Thyroid gland (tissue), 4 donors: ENCODE measurements around the gene PRSS21. TPM values are rescaled to one million over a fixed set of nuclear protein-coding genes. Genes with fewer than 3 reads are reported as not detected.

Experiments
- DNase-seq, 2 donors: peaks; one replicate each; pipeline ENCODE4 v3.0.0-alpha.2; 2019
- H3K27ac ChIP-seq, 3 donors: fragments of 200-600 bp; sonication (generic); 1 replicate in 2 of 3; 2 replicates in 1 of 3; pipeline ENCODE4 v1.5.1; 2016 to 2019; ENCODE audit warnings: mild to moderate bottlenecking in 1 of 3, moderate library complexity in 1 of 3
- H3K27me3 ChIP-seq: fragments of 200-600 bp; sonication (generic); one replicate; pipeline ENCODE4 v1.5.1; 2019
- H3K36me3 ChIP-seq, 2 donors: fragments of 200-600 bp; sonication (generic); one replicate each; pipeline ENCODE4 v1.5.1; 2016 to 2019
- H3K4me1 ChIP-seq, 2 donors: fragments of 200-600 bp; sonication (generic); one replicate each; pipeline ENCODE4 v1.5.1; 2017 to 2019
- H3K4me3 ChIP-seq, 3 donors: fragments of 200-600 bp; sonication (generic); replicated peaks in 1 of 3; 1 replicate in 2 of 3; 2 replicates in 1 of 3; pipeline ENCODE4 v1.5.1; 2016; ENCODE audit warnings: mild to moderate bottlenecking in 1 of 3
- H3K9me3 ChIP-seq: fragments of 200-600 bp; sonication (generic); one replicate; pipeline ENCODE4 v1.5.1; 2017
- POLR2A ChIP-seq, 2 donors: fragments of 450-650 bp; IDR thresholded peaks; one replicate each; pipeline ENCODE4 v1.6.1; 2017; ENCODE audit warnings: antibody characterized with exemption in 2 of 2, mild to moderate bottlenecking in 2 of 2, moderate library complexity in 1 of 2
- WGBS, 2 donors: methylation state at CpG; one replicate each; pipeline ENCODE4 v1.1.5; 2017; 5-methylcytosine and 5-hydroxymethylcytosine counted together
- intact Hi-C: fragments of 100-400 bp; cut with DNase I; formaldehyde crosslinking; loops from one replicate; pipeline ENCODE4 v1.15.1; 2023
- total RNA-seq, 4 donors: library from RNA; depleted of rRNA; stranded (reverse); fragments of >200 nt; gene quantifications; one replicate each; pipeline ENCODE4 v1.2.3, GENCODE V29; 2016
- TF ChIP-seq, protein P1 (sequence below), 6 experiments: fragments of 200-600 bp in 3 of 6; fragments of 450-650 bp in 3 of 6; sonication (generic) in 3 of 6; IDR thresholded peaks; one replicate each; pipeline ENCODE4 v1.5.1; 2016 to 2019; ENCODE audit warnings: antibody characterized with exemption in 6 of 6, mild to moderate bottlenecking in 2 of 6, inconsistent platforms in 1 of 6, moderate library complexity in 1 of 6

The PRSS21 gene
- total RNA-seq, 4 donors from 2014 or later = 0.56 TPM; not detected in 3

DNA sequence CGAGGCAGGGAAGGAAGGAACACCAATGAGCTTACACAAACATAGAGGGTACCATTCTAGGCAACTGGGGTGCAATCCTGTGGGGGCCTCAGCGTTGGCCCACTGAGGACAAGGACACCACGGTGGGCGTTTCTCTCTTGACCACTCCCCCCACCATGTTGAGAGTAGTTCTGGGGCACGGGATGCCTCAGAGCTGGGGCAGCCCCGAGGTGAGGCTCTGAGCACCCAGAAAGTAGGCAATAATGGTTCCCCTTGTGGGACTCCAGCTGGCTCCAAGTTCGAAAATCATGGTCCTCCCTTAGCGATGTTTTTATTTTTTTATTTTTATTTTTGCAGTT lies 5.1 kb downstream of the PRSS21 start:
- no peak overlapping the region for H3K27ac ChIP-seq
- WGBS, 2 donors = 66 to 68% methylated on average over 8 of the region's 8 CpGs
- H3K27me3 ChIP-seq = no peaks in the 10 kb centered on the region
- no peaks in the 10 kb centered on the region for H3K9me3 ChIP-seq
- intact Hi-C loops = no loop called here
- TF ChIP-seq, protein P1, sequence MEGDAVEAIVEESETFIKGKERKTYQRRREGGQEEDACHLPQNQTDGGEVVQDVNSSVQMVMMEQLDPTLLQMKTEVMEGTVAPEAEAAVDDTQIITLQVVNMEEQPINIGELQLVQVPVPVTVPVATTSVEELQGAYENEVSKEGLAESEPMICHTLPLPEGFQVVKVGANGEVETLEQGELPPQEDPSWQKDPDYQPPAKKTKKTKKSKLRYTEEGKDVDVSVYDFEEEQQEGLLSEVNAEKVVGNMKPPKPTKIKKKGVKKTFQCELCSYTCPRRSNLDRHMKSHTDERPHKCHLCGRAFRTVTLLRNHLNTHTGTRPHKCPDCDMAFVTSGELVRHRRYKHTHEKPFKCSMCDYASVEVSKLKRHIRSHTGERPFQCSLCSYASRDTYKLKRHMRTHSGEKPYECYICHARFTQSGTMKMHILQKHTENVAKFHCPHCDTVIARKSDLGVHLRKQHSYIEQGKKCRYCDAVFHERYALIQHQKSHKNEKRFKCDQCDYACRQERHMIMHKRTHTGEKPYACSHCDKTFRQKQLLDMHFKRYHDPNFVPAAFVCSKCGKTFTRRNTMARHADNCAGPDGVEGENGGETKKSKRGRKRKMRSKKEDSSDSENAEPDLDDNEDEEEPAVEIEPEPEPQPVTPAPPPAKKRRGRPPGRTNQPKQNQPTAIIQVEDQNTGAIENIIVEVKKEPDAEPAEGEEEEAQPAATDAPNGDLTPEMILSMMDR (IDR thresholded peaks at IDR 0.05) = no peak
- no peak for TF ChIP-seq POLR2A (IDR thresholded peaks at IDR 0.05)
- H3K4me1 ChIP-seq = no peaks in the 10 kb centered on the region
- H3K4me3 ChIP-seq = no peak overlapping the region
- DNase-seq = no peak
- no peaks in the 10 kb centered on the region for H3K36me3 ChIP-seq

DNA sequence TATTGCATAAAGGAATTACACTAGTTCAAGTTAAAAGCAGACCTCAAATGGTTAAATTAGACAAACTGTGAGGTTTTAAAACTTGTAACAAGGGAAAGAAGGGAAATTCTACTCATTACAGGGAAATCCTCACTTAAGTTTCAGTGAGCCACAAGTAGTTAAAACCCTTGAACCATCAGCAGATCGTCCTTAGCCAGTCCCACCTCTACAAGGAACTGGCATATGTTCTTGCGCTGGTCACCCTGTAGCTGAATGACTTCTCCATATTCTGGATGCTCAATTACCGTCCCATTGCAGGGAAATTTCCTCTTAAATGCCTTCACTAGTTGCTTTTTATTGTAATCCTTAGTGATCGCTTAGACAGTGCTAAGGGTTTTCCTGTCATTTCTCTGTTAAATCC lies 5.5 kb downstream of the PRSS21 start:
- H3K27ac ChIP-seq = no peak overlapping the region
- TF ChIP-seq, protein P1 (IDR thresholded peaks at IDR 0.05) = no peak
- TF ChIP-seq POLR2A (IDR thresholded peaks at IDR 0.05) = no peak
- no peak for DNase-seq
- H3K4me1 ChIP-seq = no peaks in the 10 kb centered on the region
- no peaks in the 10 kb centered on the region for H3K27me3 ChIP-seq
- H3K36me3 ChIP-seq = no peaks in the 10 kb centered on the region
- intact Hi-C loops = no loop called here
- H3K9me3 ChIP-seq = no peaks in the 10 kb centered on the region
- no peak overlapping the region for H3K4me3 ChIP-seq
- WGBS, 2 donors = 41 to 44% methylated on average over 4 of the region's 4 CpGs

DNA sequence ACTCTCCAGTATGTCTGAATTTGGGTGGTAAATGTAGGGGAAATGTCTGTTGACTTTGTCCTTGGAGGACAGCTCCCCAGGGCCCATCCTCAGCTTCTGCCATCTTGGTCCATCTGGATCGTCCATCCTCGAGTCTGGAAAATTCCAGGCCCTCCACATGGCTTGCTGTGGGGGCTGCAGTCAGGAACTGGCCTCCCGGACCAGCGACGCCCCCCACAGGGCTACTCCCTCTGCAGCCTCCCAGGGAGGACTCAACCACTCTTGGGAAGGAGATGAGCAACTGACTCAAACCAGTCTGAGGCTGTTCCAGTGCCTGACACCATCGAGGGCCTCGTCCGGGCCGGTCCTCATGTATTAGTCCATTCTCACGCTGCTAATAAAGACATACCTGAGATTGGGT lies 7.6 kb downstream of the PRSS21 start:
- Histone ChIP-seq H3K36me3 (no peaks in the 10 kb centered on the region), H3K4me3 (no peak overlapping the region), H3K27me3 (no peaks in the 10 kb centered on the region), H3K9me3 (no peaks in the 10 kb centered on the region), H3K4me1 (no peaks in the 10 kb centered on the region), H3K27ac (no peak overlapping the region)
- no peak for TF ChIP-seq POLR2A (IDR thresholded peaks at IDR 0.05)
- TF ChIP-seq, protein P1 (IDR thresholded peaks at IDR 0.05) = no peak
- DNase-seq = no peak
- 83 to 88% methylated on average over 7 to 10 of the region's 10 CpGs for WGBS, 2 donors
- intact Hi-C loops = no loop called here

DNA sequence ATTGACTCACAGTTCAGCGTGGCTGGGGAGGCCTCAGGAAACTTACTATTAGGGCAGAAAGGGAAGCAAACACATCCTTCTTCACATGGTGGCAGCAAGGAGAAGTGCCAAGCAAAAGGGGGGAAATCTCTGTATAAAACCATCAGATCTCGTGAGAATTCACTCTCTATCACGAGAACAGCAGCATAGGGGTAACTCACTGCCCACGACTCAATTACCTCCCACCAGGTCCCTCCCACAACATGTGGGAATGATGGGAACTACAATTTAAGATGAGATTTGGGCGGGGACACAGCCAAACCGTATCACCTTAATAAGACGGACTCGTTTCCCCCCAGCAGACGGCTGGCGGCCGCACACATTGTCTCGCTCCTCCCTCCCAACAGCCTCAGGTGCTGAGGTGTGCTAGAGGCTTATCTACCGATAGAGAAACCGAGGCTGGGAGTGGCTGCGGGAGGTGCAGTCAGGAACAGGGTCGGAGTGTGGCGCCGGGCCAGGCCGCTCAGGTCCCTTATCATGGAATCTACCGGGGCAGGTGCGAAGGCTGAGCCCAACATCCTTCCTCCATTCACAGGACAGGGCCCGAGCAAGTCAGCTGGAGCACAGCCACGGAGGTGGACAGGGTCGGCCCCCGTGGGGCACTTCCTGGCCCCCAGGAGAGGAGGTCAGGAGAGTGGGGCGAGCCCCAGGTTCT lies 8.2 kb downstream of the PRSS21 start:
- TF ChIP-seq, protein P1 (IDR thresholded peaks at IDR 0.05) = no peak
- TF ChIP-seq POLR2A (IDR thresholded peaks at IDR 0.05) = no peak
- no peaks in the 10 kb centered on the region for H3K4me1 ChIP-seq
- no peaks in the 10 kb centered on the region for H3K27me3 ChIP-seq
- intact Hi-C loops = no loop called here
- 78 to 83% methylated on average over 21 to 24 of the region's 26 CpGs for WGBS, 2 donors
- no peak overlapping the region for H3K4me3 ChIP-seq
- no peaks in the 10 kb centered on the region for H3K36me3 ChIP-seq
- no peaks in the 10 kb centered on the region for H3K9me3 ChIP-seq
- H3K27ac ChIP-seq = no peak overlapping the region
- DNase-seq = no peak

DNA sequence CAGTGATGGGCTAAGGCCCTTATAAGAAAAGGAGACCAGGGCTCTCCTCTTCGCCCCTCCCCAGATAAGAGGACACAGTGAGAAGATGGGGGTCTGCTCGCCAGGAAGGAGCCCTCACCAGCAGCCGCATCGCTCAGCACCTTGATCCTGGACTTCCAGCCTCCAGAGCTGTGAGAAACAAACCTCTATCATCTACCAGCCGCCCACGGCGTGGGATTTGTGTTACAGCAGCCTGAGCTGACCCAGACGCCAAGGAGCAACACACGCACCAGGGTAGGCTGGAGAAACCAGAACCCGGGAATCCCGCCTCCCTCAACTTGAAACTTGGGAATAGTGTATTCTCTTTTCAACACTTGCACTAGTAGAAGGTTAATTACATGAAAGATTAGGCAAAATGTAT lies 8.9 kb downstream of the PRSS21 start:
- H3K9me3 ChIP-seq = no peaks in the 10 kb centered on the region
- 75 to 79% methylated on average over 9 to 11 of the region's 11 CpGs for WGBS, 2 donors
- H3K27ac ChIP-seq = no peak overlapping the region
- H3K4me3 ChIP-seq = no peak overlapping the region
- no peak for DNase-seq
- no peaks in the 10 kb centered on the region for H3K36me3 ChIP-seq
- no peaks in the 10 kb centered on the region for H3K4me1 ChIP-seq
- intact Hi-C loops = no loop called here
- TF ChIP-seq, protein P1 (IDR thresholded peaks at IDR 0.05) = no peak
- TF ChIP-seq POLR2A (IDR thresholded peaks at IDR 0.05) = no peak
- no peaks in the 10 kb centered on the region for H3K27me3 ChIP-seq
